GM19023 (cell line): ENCODE results near the gene PCDHGA8.
"Not testable (repeated sequence)": the region's sequence is repeated elsewhere in the genome, so short reads cannot be mapped to it uniquely, and the experiment has no call there.

Source experiments
- ATAC-seq: cut with Tn5 transposase; IDR thresholded peaks from one replicate; pipeline ENCODE4 v1.9.1; 2021; ENCODE audit warnings: mild to moderate bottlenecking, moderate library complexity; ENCODE audit not compliant: unreplicated experiment

The PCDHGA8 gene

GRCh38 chr5:141399555-141400258, 7.3 kb downstream of the PCDHGA8 start:
- no peak for ATAC-seq

- no peak for ATAC-seq
These were observed 10.3 kb downstream of the PCDHGA8 start, which contains the start of gene PCDHGA9 for GRCh38 chr5:141402553-141403243. PCDHGA9 (plus strand) TSS chr5:141402778; CDS start chr5:141402953, 175 bp downstream.

GRCh38 chr5:141403387-141403786, 11.0 kb downstream of the PCDHGA8 start:
- ATAC-seq, result no peak

- ATAC-seq, result not testable (repeated sequence)
These were observed 15.5 kb downstream of the PCDHGA8 start, which contains the start of gene PCDHGB6 for GRCh38 chr5:141407790-141408505. PCDHGB6 (plus strand) TSS chr5:141408021; CDS start chr5:141408203, 182 bp downstream.

GRCh38 chr5:141409598-141410306, 17.3 kb downstream of the PCDHGA8 start:
- ATAC-seq, result no peak

GRCh38 chr5:141411575-141411974, 19.1 kb downstream of the PCDHGA8 start:
- ATAC-seq, result no peak

- peak; percentile 62 for ATAC-seq
These were observed 20.6 kb downstream of the PCDHGA8 start, which contains the start of gene PCDHGA10 for GRCh38 chr5:141412854-141413539. PCDHGA10 (plus strand) TSS chr5:141412987; CDS start chr5:141413176, 189 bp downstream.

- ATAC-seq, result no peak
These were observed 21.2 kb downstream of the PCDHGA8 start for GRCh38 chr5:141413540-141414069.

GRCh38 chr5:141414548-141415274, 22.3 kb downstream of the PCDHGA8 start:
- not testable (repeated sequence) for ATAC-seq

- not testable (repeated sequence) for ATAC-seq
These were observed 22.8 kb downstream of the PCDHGA8 start for GRCh38 chr5:141415275-141415618.

GRCh38 chr5:141417494-141418172, 25.2 kb downstream of the PCDHGA8 start, which contains the start of gene PCDHGB7:
PCDHGB7 (plus strand) TSS chr5:141417677; CDS start chr5:141417860, 183 bp downstream.
- ATAC-seq, result peak; percentile 73

- ATAC-seq, result no peak
These were observed 26.8 kb downstream of the PCDHGA8 start for GRCh38 chr5:141419074-141419880.

GRCh38 chr5:141420855-141421488, 28.5 kb downstream of the PCDHGA8 start, which contains the start of gene PCDHGA11:
PCDHGA11 (plus strand) TSS chr5:141421051; CDS start chr5:141421228, 177 bp downstream.
- peak; percentile 46 for ATAC-seq

GRCh38 chr5:141421489-141421855, 29.0 kb downstream of the PCDHGA8 start:
- no peak for ATAC-seq

GRCh38 chr5:141422742-141423291, 30.4 kb downstream of the PCDHGA8 start:
- no peak for ATAC-seq

- ATAC-seq, result no peak
These were observed 35.5 kb downstream of the PCDHGA8 start for GRCh38 chr5:141427783-141428426.
